ENCODE measurements around the gene RAB7B. TPM values are rescaled to one million over a fixed set of nuclear protein-coding genes. Genes with fewer than 3 reads are reported as not detected.

Gene RAB7B
- total RNA-seq, 8 experiments from 2014 or later = 0.11 to 4.6 (median 1.0) TPM

DNA sequence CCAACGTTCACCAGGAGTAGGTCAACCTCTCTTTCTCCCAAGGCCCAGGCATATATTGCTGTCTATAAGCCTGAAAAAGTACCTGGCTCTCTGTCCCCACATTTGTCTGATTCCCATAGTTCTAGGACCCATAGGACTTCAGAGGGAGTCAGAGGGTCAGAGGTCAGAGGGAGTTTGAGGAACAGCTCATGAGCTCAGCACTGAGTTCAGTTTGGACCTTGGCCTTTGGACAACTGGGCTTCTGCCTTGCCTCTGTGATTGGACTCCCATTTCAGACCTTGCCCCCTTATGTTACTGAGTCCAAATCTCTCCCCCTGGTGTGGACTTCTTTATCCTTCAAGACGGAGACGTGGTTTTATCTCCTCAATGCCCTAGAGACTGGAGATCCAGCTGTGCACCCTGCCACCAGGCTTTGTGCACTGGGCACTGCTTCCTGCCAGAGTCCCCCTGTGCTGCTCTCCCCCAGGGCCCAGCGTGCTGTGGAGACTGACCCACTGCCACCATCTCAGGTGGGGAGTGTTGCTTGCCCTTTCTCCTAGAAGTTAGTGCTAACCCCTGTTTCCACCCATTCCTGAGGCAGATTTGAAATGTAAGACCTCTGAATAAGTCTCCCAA, 17.3 kb upstream of the RAB7B start:
- H3K27ac ChIP-seq = no peak overlapping the region
- 40 to 100% (median 93%) methylated on average over 1 to 4 of the region's 4 CpGs for WGBS, 10 experiments
- H3K4me1 ChIP-seq (replicated peaks in 1 of 2) = no peaks in the 10 kb centered on the region
- H3K4me3 ChIP-seq = no peak overlapping the region
- in situ Hi-C loops (cut with MboI; ENCODE audit: low pct_unique_long_range_greater_than_20kb in 2 of 9, low sequenced_read_pairs in 9 of 9, unreplicated experiment in 9 of 9) = loop anchor here in 2 of 9 experiments (10.0 kb wide), 1 partner anchor 84 kb away; no protein-coding TSS in a partner anchor
- ATAC-seq (replicated peaks in 6 of 8) = no peak

GRCh38 chr1:206015071-206015470, 11.9 kb upstream of the RAB7B start:
- Histone ChIP-seq H3K27ac (no peak overlapping the region), H3K4me3 (no peak overlapping the region), H3K4me1 (replicated peaks in 1 of 2) (peaks cover 0 to under 1% of the 10 kb centered on the region in 2 donors)
- no peak for ATAC-seq (replicated peaks in 6 of 8)
- in situ Hi-C loops (cut with MboI; ENCODE audit: low pct_unique_long_range_greater_than_20kb in 2 of 9, low sequenced_read_pairs in 9 of 9, unreplicated experiment in 9 of 9) = no loop called here
- 40 to 91% (median 71%) methylated on average over 1 of the region's 1 CpG; no CpG with 5 or more reads in 4 of the 10 experiments for WGBS, 10 experiments

- 20 to 95% (median 74%) methylated on average over 1 to 5 of the region's 5 CpGs for WGBS, 10 experiments
Measured at GRCh38 chr1:206014601-206015000, 11.4 kb upstream of the RAB7B start.

GRCh38 chr1:206013026-206013795, 10.0 kb upstream of the RAB7B start:
- Histone ChIP-seq H3K4me3 (no peak overlapping the region), H3K4me1 (replicated peaks in 1 of 2) (peaks cover 0 to 2% of the 10 kb centered on the region in 2 donors), H3K27ac (no peak overlapping the region)
- no peak for ATAC-seq (replicated peaks in 6 of 8)
- 11 to 100% (median 81%) methylated on average over 1 to 6 of the region's 6 CpGs; no CpG with 5 or more reads in 1 of the 10 experiments for WGBS, 10 experiments
- in situ Hi-C loops (cut with MboI; ENCODE audit: low pct_unique_long_range_greater_than_20kb in 2 of 9, low sequenced_read_pairs in 9 of 9, unreplicated experiment in 9 of 9) = no loop called here

More at GRCh38 chr1:206014601-206015000, 11.4 kb upstream of the RAB7B start:
- in situ Hi-C loops (cut with MboI; ENCODE audit: low pct_unique_long_range_greater_than_20kb in 2 of 9, low sequenced_read_pairs in 9 of 9, unreplicated experiment in 9 of 9) = no loop called here
- ATAC-seq (replicated peaks in 6 of 8) = no peak
- H3K4me1 ChIP-seq (replicated peaks in 1 of 2) = peaks cover 0 to 2% of the 10 kb centered on the region in 2 donors
- H3K27ac ChIP-seq = no peak overlapping the region
- no peak overlapping the region for H3K4me3 ChIP-seq

DNA sequence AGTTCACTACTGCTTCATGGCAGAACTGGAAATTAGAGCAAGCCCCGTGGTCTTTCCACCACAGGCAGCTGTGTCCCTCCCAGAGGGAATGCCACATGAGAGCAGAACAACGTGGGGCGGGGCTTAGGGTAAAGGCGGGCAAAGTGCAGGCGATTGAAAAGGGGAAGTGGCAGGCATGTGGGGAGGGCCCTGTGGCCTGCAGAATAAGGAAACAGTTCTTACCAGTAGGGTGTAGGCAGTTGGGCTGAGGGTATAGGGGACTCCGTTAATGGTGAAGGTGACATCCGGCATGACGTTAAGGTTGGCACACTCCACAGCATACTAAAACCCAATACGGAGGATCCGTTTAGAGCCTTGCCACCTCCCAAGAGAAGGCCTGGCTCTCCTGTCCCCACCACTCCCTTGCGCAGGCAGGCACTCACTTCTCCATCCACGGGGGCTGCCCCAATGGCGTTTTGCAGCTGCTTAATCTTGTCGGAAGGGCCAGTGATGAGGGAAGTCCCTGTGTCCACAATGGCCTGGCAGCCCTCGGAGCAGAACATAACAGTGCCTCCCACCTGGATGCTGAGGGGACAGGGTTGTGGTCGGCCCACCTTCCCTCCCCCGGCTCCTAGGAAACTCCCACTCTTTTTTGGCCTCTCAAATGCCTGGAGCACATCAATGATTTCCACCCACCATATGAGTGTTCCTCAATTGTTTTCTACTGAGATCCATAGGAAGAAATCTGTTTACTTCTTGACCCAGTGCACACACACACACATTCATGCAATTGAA, 9.1 kb upstream of the RAB7B start:
- ATAC-seq (replicated peaks in 6 of 8) = no peak

GRCh38 chr1:206011057-206011456, 7.9 kb upstream of the RAB7B start:
- Histone ChIP-seq H3K4me3 (no peak overlapping the region), H3K4me1 (replicated peaks in 1 of 2) (peaks cover 0 to 2% of the 10 kb centered on the region in 2 donors), H3K27ac (no peak overlapping the region)
- 80 to 100% (median 83%) methylated on average over 1 to 8 of the region's 8 CpGs; no CpG with 5 or more reads in 4 of the 10 experiments for WGBS, 10 experiments
- in situ Hi-C loops (cut with MboI; ENCODE audit: low pct_unique_long_range_greater_than_20kb in 2 of 9, low sequenced_read_pairs in 9 of 9, unreplicated experiment in 9 of 9) = no loop called here
- no peak for ATAC-seq (replicated peaks in 6 of 8)

More for the DNA sequence above, 9.1 kb upstream of the RAB7B start:
- H3K27ac ChIP-seq = no peak overlapping the region
- peaks cover 0 to 2% of the 10 kb centered on the region in 2 donors for H3K4me1 ChIP-seq (replicated peaks in 1 of 2)
- in situ Hi-C loops (cut with MboI; ENCODE audit: low pct_unique_long_range_greater_than_20kb in 2 of 9, low sequenced_read_pairs in 9 of 9, unreplicated experiment in 9 of 9) = no loop called here
- no peak overlapping the region for H3K4me3 ChIP-seq
- 0 to 81% (median 57%) methylated on average over 1 to 11 of the region's 17 CpGs; no CpG with 5 or more reads in 3 of the 10 experiments for WGBS, 10 experiments

DNA sequence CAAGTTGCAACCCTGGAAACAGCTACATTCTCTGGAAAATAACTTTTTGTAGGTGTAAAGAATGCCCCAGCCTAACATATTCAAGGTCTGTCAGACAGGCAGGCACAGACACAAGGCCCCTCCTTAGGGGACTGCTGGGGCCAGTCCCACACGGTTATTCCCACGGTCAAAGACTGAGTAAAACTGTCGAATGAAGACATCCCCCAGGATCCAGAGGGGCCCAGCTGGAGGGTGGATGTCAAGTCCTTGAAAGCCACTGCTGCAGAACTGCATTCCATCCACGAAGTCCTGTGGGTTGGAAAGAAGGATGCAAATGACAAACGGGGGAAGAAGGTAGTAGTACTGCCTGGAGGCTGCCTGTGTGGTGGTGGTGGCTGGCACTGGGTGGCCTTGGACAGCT, 6.9 kb upstream of the RAB7B start:
- peak in 4 of 8 experiments; percentile 42 to 72 (median 51) for ATAC-seq (replicated peaks in 6 of 8)
- Histone ChIP-seq H3K4me1 (replicated peaks in 1 of 2) (peaks cover 0 to 2% of the 10 kb centered on the region in 2 donors), H3K27ac (no peak overlapping the region), H3K4me3 (no peak overlapping the region)
- WGBS, 10 experiments = 16 to 100% (median 27%) methylated on average over 1 to 5 of the region's 5 CpGs; no CpG with 5 or more reads in 4 of the 10 experiments
- in situ Hi-C loops (cut with MboI; ENCODE audit: low pct_unique_long_range_greater_than_20kb in 2 of 9, low sequenced_read_pairs in 9 of 9, unreplicated experiment in 9 of 9) = no loop called here

DNA sequence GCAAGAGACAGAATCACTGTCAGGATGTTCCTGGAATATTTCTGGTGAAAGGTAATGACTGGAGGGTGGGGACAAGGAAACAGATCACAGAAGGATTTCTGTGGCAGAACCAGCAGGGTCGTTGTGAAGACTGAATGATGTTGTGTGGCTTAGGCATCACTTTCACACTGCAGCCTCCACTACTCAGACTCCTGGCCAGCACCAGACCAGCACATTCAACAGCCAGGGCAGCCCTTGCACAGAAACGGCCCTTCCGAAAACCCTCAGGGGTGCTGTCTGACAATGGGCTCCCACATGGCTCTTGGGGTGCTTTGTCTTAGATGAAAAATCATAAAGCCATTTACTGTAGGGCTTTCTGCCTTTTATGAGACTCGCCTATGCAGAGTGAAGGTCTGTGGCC, 3.8 kb upstream of the RAB7B start:
- Histone ChIP-seq H3K4me1 (replicated peaks in 1 of 2) (peaks cover 0 to 2% of the 10 kb centered on the region in 2 donors), H3K4me3 (no peak overlapping the region), H3K27ac (no peak overlapping the region)
- 40 to 94% (median 70%) methylated on average over 1 to 3 of the region's 4 CpGs; no CpG with 5 or more reads in 3 of the 10 experiments for WGBS, 10 experiments
- in situ Hi-C loops (cut with MboI; ENCODE audit: low pct_unique_long_range_greater_than_20kb in 2 of 9, low sequenced_read_pairs in 9 of 9, unreplicated experiment in 9 of 9) = no loop called here
- no peak for ATAC-seq (replicated peaks in 6 of 8)

DNA sequence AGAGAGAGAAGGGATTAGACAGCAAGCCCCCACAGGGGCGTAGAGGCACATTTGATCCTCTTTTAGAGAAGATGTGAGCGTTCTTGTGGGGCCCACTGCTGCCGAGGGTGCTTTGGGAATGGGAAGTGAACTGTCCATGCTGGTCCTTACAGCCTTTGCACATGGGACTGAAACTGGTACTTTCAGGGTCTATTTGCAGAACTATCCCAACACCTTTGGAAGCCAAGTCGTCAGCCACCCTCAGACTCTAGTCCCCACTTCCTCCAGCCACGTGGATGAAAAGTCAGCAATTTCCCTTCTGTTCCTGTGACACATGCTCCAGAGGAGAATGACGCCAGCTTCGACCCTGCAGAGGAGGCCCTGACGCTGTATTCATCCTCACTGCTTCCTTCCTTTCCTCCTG, 2.6 kb upstream of the RAB7B start:
- in situ Hi-C loops (cut with MboI; ENCODE audit: low pct_unique_long_range_greater_than_20kb in 2 of 9, low sequenced_read_pairs in 9 of 9, unreplicated experiment in 9 of 9) = no loop called here
- Histone ChIP-seq H3K4me1 (replicated peaks in 1 of 2) (peaks cover 0 to 2% of the 10 kb centered on the region in 2 donors), H3K27ac (no peak overlapping the region), H3K4me3 (no peak overlapping the region)
- WGBS, 10 experiments = 0 to 100% (median 83%) methylated on average over 2 to 8 of the region's 8 CpGs; no CpG with 5 or more reads in 3 of the 10 experiments
- ATAC-seq (replicated peaks in 6 of 8) = no peak

- Histone ChIP-seq H3K27ac (no peak overlapping the region), H3K4me1 (replicated peaks in 1 of 2) (peaks cover 0 to 2% of the 10 kb centered on the region in 2 donors), H3K4me3 (no peak overlapping the region)
- ATAC-seq (replicated peaks in 6 of 8) = no peak
- in situ Hi-C loops (cut with MboI; ENCODE audit: low pct_unique_long_range_greater_than_20kb in 2 of 9, low sequenced_read_pairs in 9 of 9, unreplicated experiment in 9 of 9) = no loop called here
- 69 to 94% (median 79%) methylated on average over 1 to 5 of the region's 7 CpGs; no CpG with 5 or more reads in 4 of the 10 experiments for WGBS, 10 experiments
Measured at GRCh38 chr1:206005234-206005633, 2.0 kb upstream of the RAB7B start.

DNA sequence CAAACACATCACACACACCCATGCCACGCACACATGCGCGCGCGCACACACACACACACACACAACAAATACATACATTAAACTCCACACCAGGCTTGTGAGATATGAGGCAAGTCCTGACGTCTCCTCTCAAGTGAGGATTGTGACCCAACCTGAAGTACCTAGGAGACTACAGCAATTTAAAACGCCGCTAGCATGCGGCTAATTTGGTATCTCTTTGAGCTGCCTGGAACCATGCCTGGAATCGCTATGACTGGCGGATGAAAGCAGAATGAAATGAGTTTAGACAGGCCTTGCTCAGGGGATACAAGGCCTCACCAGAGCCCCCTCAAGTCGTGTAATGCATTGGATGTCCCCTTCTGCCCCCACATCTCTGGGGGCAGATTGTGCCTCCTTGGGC, 1.6 kb upstream of the RAB7B start:
- in situ Hi-C loops (cut with MboI; ENCODE audit: low pct_unique_long_range_greater_than_20kb in 2 of 9, low sequenced_read_pairs in 9 of 9, unreplicated experiment in 9 of 9) = no loop called here
- no peak overlapping the region for H3K27ac ChIP-seq
- no peak overlapping the region for H3K4me3 ChIP-seq
- 82 to 95% (median 90%) methylated on average over 3 to 12 of the region's 12 CpGs; no CpG with 5 or more reads in 4 of the 10 experiments for WGBS, 10 experiments
- H3K4me1 ChIP-seq (replicated peaks in 1 of 2) = no peaks in the 10 kb centered on the region
- peak in 1 of 8 experiments; percentile 37 for ATAC-seq (replicated peaks in 6 of 8)

- Histone ChIP-seq H3K4me3 (no peak overlapping the region), H3K4me1 (replicated peaks in 1 of 2) (no peaks in the 10 kb centered on the region), H3K27ac (no peak overlapping the region)
- no peak for ATAC-seq (replicated peaks in 6 of 8)
- WGBS, 10 experiments = 89 to 100% (median 93%) methylated on average over 1 to 7 of the region's 7 CpGs; no CpG with 5 or more reads in 1 of the 10 experiments
- in situ Hi-C loops (cut with MboI; ENCODE audit: low pct_unique_long_range_greater_than_20kb in 2 of 9, low sequenced_read_pairs in 9 of 9, unreplicated experiment in 9 of 9) = no loop called here
Measured at GRCh38 chr1:206003854-206004800, 932 bp upstream of the RAB7B start.

Measured in motor neuron (in vitro differentiated cells).